Activated CD4-positive, alpha-beta T cell treated with anti-CD3 and anti-CD28 coated beads, Interleukin-2, amount 50 U/mL, for 24 hours (primary cell): ENCODE results near the gene GNL2.

Source experiments
- DNase-seq, 2 donors: peaks; one replicate each; pipeline ENCODE4 v3.0.0-alpha.2; 2020; ENCODE audit warnings: low read depth in 1 of 2, low spot score in 1 of 2

Gene GNL2

GRCh38 chr1:37517569-37517968 is 78.2 kb downstream of the GNL2 start:
- DNase-seq: no peak
